GM23248 (cell line): ENCODE results near the gene SSR1. TPM values are rescaled to one million over a fixed set of nuclear protein-coding genes. Genes with fewer than 3 reads are reported as not detected.

ENCODE experiments used
- DNase-seq: peaks from one replicate; pipeline ENCODE4 v3.0.0-alpha.2; 2015
- H2AFZ ChIP-seq: fragments of 200-600 bp; sonication (generic); 2 replicates; pipeline ENCODE4 v1.6.1; 2016; ENCODE audit warnings: antibody characterized with exemption
- H3F3A ChIP-seq: fragments of 200-600 bp; sonication (generic); 2 replicates; pipeline ENCODE4 v1.6.1; 2016; ENCODE audit warnings: mild to moderate bottlenecking, antibody characterized with exemption, mixed run types; ENCODE audit not compliant: insufficient read depth
- H3K27ac ChIP-seq: fragments of 200-600 bp; sonication (generic); 2 replicates; pipeline ENCODE4 v1.5.1; 2016; ENCODE audit warnings: mild to moderate bottlenecking
- H3K27me3 ChIP-seq: fragments of 200-600 bp; sonication (generic); replicated peaks from 2 replicates; pipeline ENCODE4 v1.6.1; 2016; ENCODE audit warnings: mild to moderate bottlenecking; ENCODE audit not compliant: insufficient read depth
- H3K36me3 ChIP-seq: fragments of 200-600 bp; sonication (generic); 2 replicates; pipeline ENCODE4 v1.6.1; 2016; ENCODE audit warnings: low read depth, mild to moderate bottlenecking
- H3K4me1 ChIP-seq: fragments of 200-600 bp; sonication (generic); 2 replicates; pipeline ENCODE4 v1.6.1; 2016; ENCODE audit warnings: mild to moderate bottlenecking; ENCODE audit not compliant: insufficient read depth
- H3K4me2 ChIP-seq: fragments of 200-600 bp; sonication (generic); one replicate; pipeline ENCODE4 v1.6.1; 2016; ENCODE audit warnings: mild to moderate bottlenecking; ENCODE audit not compliant: unreplicated experiment
- H3K4me3 ChIP-seq: fragments of 200-600 bp; sonication (generic); 2 replicates; pipeline ENCODE4 v1.5.1; 2016; ENCODE audit warnings: mild to moderate bottlenecking
- H3K79me2 ChIP-seq: fragments of 200-600 bp; sonication (generic); 2 replicates; pipeline ENCODE4 v1.6.1; 2016; ENCODE audit warnings: mild to moderate bottlenecking; ENCODE audit not compliant: insufficient read depth
- H3K9ac ChIP-seq: fragments of 200-600 bp; sonication (generic); 2 replicates; pipeline ENCODE4 v1.6.1; 2016; ENCODE audit warnings: mild to moderate bottlenecking
- H3K9me2 ChIP-seq: fragments of 200-600 bp; sonication (generic); 2 replicates; pipeline ENCODE4 v1.6.1; 2016; ENCODE audit warnings: mixed run types, mild to moderate bottlenecking, moderate library complexity; ENCODE audit not compliant: insufficient read depth
- H3K9me3 ChIP-seq: fragments of 200-600 bp; sonication (generic); one replicate; pipeline ENCODE4 v1.6.1; 2017; ENCODE audit warnings: low read depth
- H4K20me1 ChIP-seq: fragments of 200-600 bp; sonication (generic); 2 replicates; pipeline ENCODE4 v1.6.0; 2016; ENCODE audit not compliant: insufficient read depth
- EZH2 ChIP-seq: fragments of 200-600 bp; sonication (generic); IDR thresholded peaks from 2 replicates; pipeline ENCODE4 v1.6.1; 2018; ENCODE audit warnings: antibody characterized with exemption, mild to moderate bottlenecking; ENCODE audit not compliant: insufficient read depth, poor library complexity, severe bottlenecking
- EZH2phosphoT487 ChIP-seq: fragments of 200-600 bp; sonication (generic); IDR thresholded peaks from 2 replicates; pipeline ENCODE4 v1.6.1; 2018; ENCODE audit warnings: antibody characterized with exemption, moderate library complexity, mild to moderate bottlenecking, low read depth; ENCODE audit not compliant: insufficient read depth
- WGBS, 2 experiments: methylation state at CpG; one replicate each; pipeline ENCODE4 v1.1.6; 2015 to 2017; ENCODE audit warnings: low lambda C conversion rate in 2 of 2, low coverage in 1 of 2; ENCODE audit errors: missing lambda C conversion rate in 2 of 2; 5-methylcytosine and 5-hydroxymethylcytosine counted together
- in situ Hi-C: fragments of 300-500 bp; cut with MboI; formaldehyde crosslinking; loops from 2 replicates; pipeline ENCODE4 v1.15.0; 2020
- polyA plus RNA-seq: library from polyadenylated mRNA; unstranded; fragments of >200 nt; fragmentation: Nextera tagmentation; extraction: Ambion mirVana; gene quantifications from 2 replicates; pipeline ENCODE4 v1.2.1, GENCODE V29; 2016
- total RNA-seq: library from RNA; depleted of rRNA; stranded (reverse); fragments of >200 nt; shearing (Covaris generic); gene quantifications from 2 replicates; pipeline ENCODE4 v1.2.3, GENCODE V29; 2014

The SSR1 gene
- total and polyA plus RNA-seq, 2 experiments from 2014 or later, result 180 to 241 TPM

DNA sequence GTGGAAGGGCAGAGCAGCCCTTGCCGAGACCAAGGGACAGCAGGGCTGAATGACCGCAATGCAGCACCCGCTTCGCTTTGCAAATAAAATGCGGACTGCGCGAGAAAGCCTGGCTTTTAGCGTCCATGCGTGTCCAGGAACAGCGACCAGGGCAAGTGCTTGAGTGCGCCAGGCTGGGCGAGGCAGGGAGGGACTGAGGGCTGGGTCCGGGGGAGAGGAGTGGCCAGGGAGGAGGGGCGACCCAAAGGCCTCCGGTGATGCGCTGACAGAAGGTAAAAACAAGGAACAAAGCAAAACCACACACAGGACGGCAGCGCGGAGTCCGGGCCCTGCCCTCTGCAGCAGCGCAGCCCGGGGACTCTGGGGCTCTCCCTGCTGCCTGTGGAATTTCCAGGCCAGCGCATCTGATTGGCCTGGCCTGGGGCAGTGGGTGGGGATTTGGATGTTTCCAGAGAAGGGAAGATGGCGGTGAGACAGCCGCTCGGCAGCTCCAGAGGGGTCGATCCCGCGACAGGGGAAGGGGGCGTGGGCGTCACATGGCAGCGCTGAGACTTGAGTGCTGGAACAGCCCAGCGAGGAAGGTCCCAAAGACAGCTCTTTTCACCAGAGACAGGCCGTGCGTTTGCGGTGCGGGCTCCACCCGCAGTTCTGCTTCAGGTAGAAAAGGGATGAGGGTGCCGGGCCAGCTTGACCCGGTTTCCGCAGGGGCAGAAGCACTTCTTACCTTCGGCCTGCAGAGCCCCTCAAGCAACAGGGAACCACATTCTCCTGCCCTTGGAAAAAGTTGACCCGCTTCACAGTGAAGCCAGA, 51.8 kb downstream of the SSR1 start:
- no peak overlapping the region for H3K27ac ChIP-seq
- no peaks in the 10 kb centered on the region for H3K36me3 ChIP-seq
- in situ Hi-C loops, result no loop called here
- H3K4me1 ChIP-seq, result no peaks in the 10 kb centered on the region
- H4K20me1 ChIP-seq, result no peaks in the 10 kb centered on the region
- H3K79me2 ChIP-seq, result no peaks in the 10 kb centered on the region
- no peaks in the 10 kb centered on the region for H3K9me3 ChIP-seq
- no peaks in the 10 kb centered on the region for H3K9me2 ChIP-seq
- no peaks in the 10 kb centered on the region for H3F3A ChIP-seq
- 6% methylated on average over 42 to 43 of the region's 43 CpGs for WGBS, 2 experiments
- H2AFZ ChIP-seq, result peak overlapping the region; percentile 96
- no peaks in the 10 kb centered on the region for H3K27me3 ChIP-seq
- peak overlapping the region; percentile 80 for H3K9ac ChIP-seq
- peak overlapping the region; percentile 84 for H3K4me2 ChIP-seq
- TF ChIP-seq EZH2 (no peak), EZH2phosphoT487 (no peak)
- DNase-seq, result peak; percentile 94
- H3K4me3 ChIP-seq, result peak overlapping the region; percentile 84

DNA sequence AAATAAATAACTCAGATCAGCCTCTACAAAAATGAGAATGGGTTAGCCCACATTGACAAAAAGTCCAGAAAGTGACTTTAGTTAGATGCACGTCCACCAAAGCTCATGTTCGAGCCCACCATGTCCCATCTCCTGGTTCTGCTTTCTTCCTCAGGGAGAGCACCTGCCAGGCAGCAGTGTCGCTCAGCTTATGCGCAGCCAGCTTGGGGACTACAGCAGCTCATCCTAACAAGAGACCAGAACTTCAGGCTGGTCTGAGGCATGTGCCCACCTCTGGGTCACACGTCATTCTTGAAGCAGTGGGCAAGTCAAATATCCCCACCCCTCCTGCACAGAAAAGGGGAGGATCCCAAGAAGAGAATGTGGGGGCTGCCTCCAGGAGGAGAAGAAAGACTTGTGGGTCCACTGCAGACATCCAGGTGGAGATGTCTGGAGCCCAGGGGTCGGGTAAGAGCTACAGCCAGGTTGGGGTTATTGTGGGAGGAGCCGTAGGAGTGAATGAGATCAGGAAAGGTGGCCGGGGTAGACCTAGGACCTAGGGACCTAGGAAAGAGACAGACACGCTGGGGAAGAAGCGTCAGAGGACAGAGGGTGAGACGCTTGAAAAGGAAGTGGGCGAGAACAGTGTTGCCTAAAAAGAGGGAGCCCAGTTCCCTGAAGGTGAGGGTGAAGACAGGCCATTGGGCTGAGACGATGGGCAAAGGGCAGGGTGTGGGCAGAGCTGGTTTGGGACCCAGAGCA, 52.5 kb downstream of the SSR1 start:
- Histone ChIP-seq H4K20me1 (no peaks in the 10 kb centered on the region), H3F3A (no peaks in the 10 kb centered on the region), H3K4me1 (no peaks in the 10 kb centered on the region), H3K9me2 (no peaks in the 10 kb centered on the region), H3K4me3 (peak overlapping the region; percentile 84), H3K79me2 (no peaks in the 10 kb centered on the region), H2AFZ (peak overlapping the region; percentile 96), H3K27ac (no peak overlapping the region), H3K4me2 (peak overlapping the region; percentile 84), H3K9me3 (no peaks in the 10 kb centered on the region), H3K9ac (peak overlapping the region; percentile 80), H3K36me3 (no peaks in the 10 kb centered on the region), H3K27me3 (no peaks in the 10 kb centered on the region)
- TF ChIP-seq EZH2, result no peak
- TF ChIP-seq EZH2phosphoT487, result no peak
- DNase-seq, result no peak
- in situ Hi-C loops, result no loop called here
- WGBS, 2 experiments, result 71 to 72% methylated on average over 13 of the region's 13 CpGs

DNA sequence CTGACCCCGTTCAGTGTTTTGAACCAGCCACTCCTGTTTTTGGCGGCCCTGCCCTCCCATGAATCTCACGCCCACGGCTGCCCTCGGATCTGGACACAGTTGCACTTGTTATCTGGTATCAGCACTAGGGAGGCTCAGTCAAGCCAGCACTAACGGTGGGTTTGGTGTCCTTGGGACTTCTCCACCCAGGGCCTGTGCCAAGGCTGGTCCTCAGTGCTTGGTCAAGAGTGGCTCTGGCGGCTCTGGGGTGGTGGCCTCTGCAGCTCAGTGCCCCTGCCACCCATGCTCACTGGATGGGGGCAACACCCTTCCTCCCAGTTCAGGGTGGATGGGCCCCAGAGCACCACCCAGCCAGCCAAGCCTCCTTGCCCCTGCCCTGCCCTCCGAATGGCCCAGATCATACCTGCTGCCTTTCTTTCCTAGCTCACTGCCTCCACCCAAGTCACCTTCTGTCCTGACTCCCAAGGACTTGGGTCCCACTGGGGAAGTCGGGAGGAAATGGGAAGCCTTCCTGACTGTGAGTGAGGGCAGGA, 54.7 kb downstream of the SSR1 start:
- H3K36me3 ChIP-seq, result no peaks in the 10 kb centered on the region
- no peak for TF ChIP-seq EZH2
- TF ChIP-seq EZH2phosphoT487, result no peak
- in situ Hi-C loops, result no loop called here
- H3K4me1 ChIP-seq, result no peaks in the 10 kb centered on the region
- no peak overlapping the region for H3K27ac ChIP-seq
- no peaks in the 10 kb centered on the region for H3K9me3 ChIP-seq
- no peak overlapping the region for H3K9ac ChIP-seq
- H3K9me2 ChIP-seq, result no peaks in the 10 kb centered on the region
- no peak overlapping the region for H3K4me2 ChIP-seq
- DNase-seq, result no peak
- no peaks in the 10 kb centered on the region for H4K20me1 ChIP-seq
- H2AFZ ChIP-seq, result no peak overlapping the region
- H3K27me3 ChIP-seq, result no peaks in the 10 kb centered on the region
- WGBS, 2 experiments, result 86 to 90% methylated on average over 9 of the region's 9 CpGs
- H3F3A ChIP-seq, result no peaks in the 10 kb centered on the region
- no peaks in the 10 kb centered on the region for H3K79me2 ChIP-seq
- H3K4me3 ChIP-seq, result no peak overlapping the region

DNA sequence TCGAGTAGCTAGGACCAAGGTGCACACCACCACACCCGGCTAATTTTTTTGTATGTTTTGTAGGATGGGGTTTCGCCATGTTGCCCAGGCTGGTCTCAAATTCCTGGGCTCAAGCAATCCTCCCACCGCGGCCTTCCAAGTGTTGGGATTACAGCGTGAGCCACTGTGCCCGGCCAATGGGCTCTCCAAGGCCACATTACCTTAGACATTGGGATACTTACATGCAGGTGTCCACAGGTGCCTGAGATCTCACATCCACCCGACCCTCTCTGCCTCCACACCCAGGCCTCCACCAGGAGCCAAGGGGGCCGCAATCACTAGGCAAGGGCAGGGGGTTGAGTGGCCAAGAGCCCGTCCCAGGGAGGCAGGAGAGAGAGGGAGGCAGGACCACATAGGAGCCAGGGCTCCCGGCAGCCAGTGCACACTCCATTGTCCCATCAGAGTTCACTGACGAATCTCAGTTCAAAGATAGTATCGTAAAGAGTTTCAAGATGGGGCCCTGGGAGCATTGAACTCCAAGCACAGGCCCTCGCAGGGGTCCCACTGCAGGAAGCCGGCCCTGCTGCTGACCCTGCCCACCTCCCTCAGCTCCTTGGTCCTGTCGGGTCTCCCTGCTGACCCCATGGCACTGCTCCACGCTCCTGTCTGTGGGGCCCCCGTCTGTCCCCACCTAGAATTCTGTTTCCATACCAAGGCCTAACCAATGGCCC, 55.3 kb downstream of the SSR1 start:
- in situ Hi-C loops, result no loop called here
- Histone ChIP-seq H3K9me2 (no peaks in the 10 kb centered on the region), H3K4me2 (no peak overlapping the region), H3K27ac (no peak overlapping the region), H3K79me2 (no peaks in the 10 kb centered on the region), H3F3A (no peaks in the 10 kb centered on the region), H3K4me3 (no peak overlapping the region), H2AFZ (no peak overlapping the region), H3K9ac (no peak overlapping the region), H3K36me3 (no peaks in the 10 kb centered on the region), H4K20me1 (no peaks in the 10 kb centered on the region), H3K27me3 (no peaks in the 10 kb centered on the region), H3K9me3 (no peaks in the 10 kb centered on the region), H3K4me1 (no peaks in the 10 kb centered on the region)
- no peak for TF ChIP-seq EZH2phosphoT487
- no peak for TF ChIP-seq EZH2
- WGBS, 2 experiments, result 89 to 90% methylated on average over 17 to 18 of the region's 18 CpGs
- no peak for DNase-seq
